Measurements from ENCODE around the gene HNRNPUL1.

Gene HNRNPUL1

DNA sequence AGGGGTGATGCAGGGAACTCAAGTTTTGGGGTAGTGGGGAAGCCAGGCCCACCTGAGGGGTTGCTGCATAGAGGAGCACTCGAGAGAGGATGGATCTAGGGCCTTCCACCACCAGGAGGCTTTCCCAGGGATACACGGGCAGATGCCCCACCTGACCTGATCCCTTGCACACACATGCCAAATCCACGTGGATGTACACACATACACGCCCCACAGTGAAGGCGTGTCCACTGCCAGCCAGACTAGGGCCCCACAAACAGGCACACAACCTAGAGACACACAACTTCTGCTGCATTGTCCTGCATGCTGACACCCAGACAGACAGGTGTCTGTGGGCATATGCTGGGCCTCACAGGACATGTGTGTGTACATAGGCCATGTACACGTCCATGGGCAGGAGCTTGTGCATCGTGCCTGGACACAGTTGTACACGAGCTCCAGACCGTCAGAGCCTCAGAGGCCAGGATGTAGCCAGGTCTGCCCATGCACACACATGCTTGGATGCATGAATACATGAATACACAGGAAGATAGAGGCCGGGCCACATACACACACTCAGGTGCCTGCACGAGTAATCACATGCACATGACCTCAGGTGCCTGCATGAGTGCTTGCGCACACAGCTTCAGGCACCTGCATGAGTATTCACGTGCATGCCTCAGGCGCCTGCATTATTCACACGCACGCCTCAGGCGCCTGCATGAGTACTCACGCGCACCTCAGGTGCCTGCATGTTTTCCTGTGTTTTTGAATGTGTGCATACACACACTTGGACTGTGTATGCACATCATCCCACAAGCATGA lies 54.7 kb downstream of the HNRNPUL1 start:
- TF ChIP-seq, protein P1, sequence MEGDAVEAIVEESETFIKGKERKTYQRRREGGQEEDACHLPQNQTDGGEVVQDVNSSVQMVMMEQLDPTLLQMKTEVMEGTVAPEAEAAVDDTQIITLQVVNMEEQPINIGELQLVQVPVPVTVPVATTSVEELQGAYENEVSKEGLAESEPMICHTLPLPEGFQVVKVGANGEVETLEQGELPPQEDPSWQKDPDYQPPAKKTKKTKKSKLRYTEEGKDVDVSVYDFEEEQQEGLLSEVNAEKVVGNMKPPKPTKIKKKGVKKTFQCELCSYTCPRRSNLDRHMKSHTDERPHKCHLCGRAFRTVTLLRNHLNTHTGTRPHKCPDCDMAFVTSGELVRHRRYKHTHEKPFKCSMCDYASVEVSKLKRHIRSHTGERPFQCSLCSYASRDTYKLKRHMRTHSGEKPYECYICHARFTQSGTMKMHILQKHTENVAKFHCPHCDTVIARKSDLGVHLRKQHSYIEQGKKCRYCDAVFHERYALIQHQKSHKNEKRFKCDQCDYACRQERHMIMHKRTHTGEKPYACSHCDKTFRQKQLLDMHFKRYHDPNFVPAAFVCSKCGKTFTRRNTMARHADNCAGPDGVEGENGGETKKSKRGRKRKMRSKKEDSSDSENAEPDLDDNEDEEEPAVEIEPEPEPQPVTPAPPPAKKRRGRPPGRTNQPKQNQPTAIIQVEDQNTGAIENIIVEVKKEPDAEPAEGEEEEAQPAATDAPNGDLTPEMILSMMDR (IDR thresholded peaks at IDR 0.05): no peak
- H3K27me3 Mint-ChIP-seq (ENCODE audit: low read depth, poor library complexity): no peaks in the 10 kb centered on the region
- no peaks in the 10 kb centered on the region for H3K9me3 Mint-ChIP-seq
- H3K27ac Mint-ChIP-seq: no peak overlapping the region
- peaks cover 38% of the 10 kb centered on the region for H3K36me3 Mint-ChIP-seq (ENCODE audit: low read depth)
- H3K4me1 Mint-ChIP-seq: peaks cover 48% of the 10 kb centered on the region
- H3K4me3 Mint-ChIP-seq: no peak overlapping the region
- no peak for DNase-seq

DNA sequence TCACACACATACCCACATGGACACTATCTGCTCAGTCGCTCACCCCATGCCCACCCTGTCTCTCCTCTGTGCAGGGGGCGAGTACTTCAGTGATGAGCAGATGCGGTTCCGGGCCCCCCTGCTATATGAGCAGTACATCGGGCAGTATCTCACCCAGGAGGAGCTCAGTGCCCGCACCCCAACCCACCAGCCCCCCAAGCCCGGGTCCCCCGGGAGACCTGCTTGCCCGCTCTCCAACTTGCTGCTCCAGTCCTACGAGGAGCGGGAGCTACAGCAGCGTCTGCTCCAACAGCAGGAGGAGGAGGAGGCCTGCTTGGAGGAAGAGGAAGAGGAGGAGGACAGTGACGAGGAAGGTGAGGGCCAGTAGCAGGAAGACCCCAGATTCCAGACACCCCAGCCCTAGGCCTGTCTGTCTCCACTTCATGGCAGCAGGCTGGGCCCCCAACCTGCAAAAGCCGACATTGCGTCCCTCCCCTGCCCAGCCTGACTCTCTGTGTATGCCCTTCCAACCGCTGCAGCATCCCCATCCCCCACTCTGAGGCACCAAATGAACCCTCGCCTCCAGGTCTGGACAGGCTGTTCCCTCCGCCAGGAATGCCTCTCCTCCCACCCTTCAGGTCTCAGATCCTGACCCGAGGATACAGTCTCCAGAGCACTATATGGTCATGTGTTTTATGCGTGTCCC lies 55.5 kb downstream of the HNRNPUL1 start:
- DNase-seq: no peak
- Mint-ChIP-seq H3K4me1 (peaks cover 55% of the 10 kb centered on the region), H3K27ac (peak overlapping the region; percentile 64), H3K36me3 (ENCODE audit: low read depth) (peaks cover 31% of the 10 kb centered on the region), H3K27me3 (ENCODE audit: low read depth, poor library complexity) (no peaks in the 10 kb centered on the region), H3K4me3 (no peak overlapping the region), H3K9me3 (no peaks in the 10 kb centered on the region)
- TF ChIP-seq, protein P1 (IDR thresholded peaks at IDR 0.05): no peak

DNA sequence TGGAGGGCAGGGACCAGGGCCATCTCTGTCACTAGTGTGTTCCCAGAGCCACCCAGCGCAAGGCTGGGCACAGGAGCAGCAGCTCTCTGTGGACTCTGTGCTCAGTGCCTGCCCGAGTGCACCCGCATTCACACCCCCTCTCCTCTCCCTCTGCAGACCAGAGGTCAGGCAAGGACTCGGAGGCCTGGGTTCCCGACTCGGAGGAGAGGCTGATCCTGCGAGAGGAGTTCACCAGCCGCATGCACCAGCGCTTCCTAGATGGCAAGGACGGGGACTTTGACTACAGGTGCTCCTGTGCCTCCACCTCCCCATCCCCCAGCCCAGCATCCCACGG lies 56.0 kb downstream of the HNRNPUL1 start:
- no peak overlapping the region for H3K4me3 Mint-ChIP-seq
- no peak for DNase-seq
- no peaks in the 10 kb centered on the region for H3K9me3 Mint-ChIP-seq
- peak overlapping the region; percentile 64 for H3K27ac Mint-ChIP-seq
- H3K4me1 Mint-ChIP-seq: peaks cover 60% of the 10 kb centered on the region
- H3K27me3 Mint-ChIP-seq (ENCODE audit: low read depth, poor library complexity): no peaks in the 10 kb centered on the region
- peaks cover 30% of the 10 kb centered on the region for H3K36me3 Mint-ChIP-seq (ENCODE audit: low read depth)
- TF ChIP-seq, protein P1 (IDR thresholded peaks at IDR 0.05): no peak

DNA sequence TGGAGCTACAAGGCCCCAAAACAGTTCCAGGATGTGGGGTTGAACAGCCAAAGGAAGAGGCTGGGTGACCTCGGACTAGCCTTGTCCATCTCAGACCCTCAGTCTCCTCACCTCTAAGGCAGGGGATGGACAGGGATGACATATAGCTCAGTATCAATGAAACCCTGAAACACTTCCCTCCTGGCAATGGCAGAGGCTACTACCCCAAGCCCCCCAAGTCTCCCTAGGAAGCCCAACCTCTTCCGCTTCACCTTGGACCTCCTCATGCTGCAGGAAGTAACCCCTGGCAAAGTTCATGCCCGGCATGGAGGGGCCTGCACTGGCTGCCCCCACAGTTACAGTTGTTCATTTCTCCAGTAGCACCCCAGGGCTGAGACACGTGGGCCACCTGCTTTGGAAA lies 56.4 kb downstream of the HNRNPUL1 start:
- TF ChIP-seq, protein P1 (IDR thresholded peaks at IDR 0.05): no peak
- Mint-ChIP-seq H3K9me3 (no peaks in the 10 kb centered on the region), H3K4me3 (no peak overlapping the region), H3K27ac (peak overlapping the region; percentile 85), H3K27me3 (ENCODE audit: low read depth, poor library complexity) (no peaks in the 10 kb centered on the region), H3K4me1 (peaks cover 64% of the 10 kb centered on the region), H3K36me3 (ENCODE audit: low read depth) (peaks cover 30% of the 10 kb centered on the region)
- DNase-seq: no peak

DNA sequence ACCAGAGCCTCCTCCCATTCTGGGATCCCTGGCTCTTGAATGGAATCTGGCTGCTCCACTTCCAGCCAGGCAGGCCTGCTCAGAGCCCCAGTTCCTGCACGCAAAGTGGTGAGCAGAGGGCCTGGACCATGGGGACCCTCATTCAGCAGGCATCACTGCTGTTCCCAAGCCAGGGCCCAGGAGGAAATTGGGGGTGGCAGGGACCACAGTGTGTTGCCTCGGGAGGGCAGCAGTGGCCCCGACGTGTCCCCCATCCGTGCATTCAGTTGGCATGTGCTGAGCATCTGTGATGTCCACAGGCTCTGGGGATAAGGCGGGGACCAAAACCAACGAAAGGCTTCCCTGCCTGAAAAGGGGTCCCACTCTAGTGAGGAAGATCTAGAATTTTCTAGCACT lies 57.0 kb downstream of the HNRNPUL1 start:
- H3K27ac Mint-ChIP-seq: peak overlapping the region; percentile 64
- no peaks in the 10 kb centered on the region for H3K9me3 Mint-ChIP-seq
- TF ChIP-seq, protein P1 (IDR thresholded peaks at IDR 0.05): no peak

More for the DNA sequence above, 57.0 kb downstream of the HNRNPUL1 start:
- Mint-ChIP-seq H3K4me3 (no peak overlapping the region), H3K36me3 (ENCODE audit: low read depth) (peaks cover 25% of the 10 kb centered on the region), H3K27me3 (ENCODE audit: low read depth, poor library complexity) (no peaks in the 10 kb centered on the region), H3K4me1 (peaks cover 65% of the 10 kb centered on the region)
- DNase-seq: no peak

All from nephron progenitor cell (in vitro differentiated cells).